ENCODE measurements around the gene DNAH17.

The DNAH17 gene

DNA sequence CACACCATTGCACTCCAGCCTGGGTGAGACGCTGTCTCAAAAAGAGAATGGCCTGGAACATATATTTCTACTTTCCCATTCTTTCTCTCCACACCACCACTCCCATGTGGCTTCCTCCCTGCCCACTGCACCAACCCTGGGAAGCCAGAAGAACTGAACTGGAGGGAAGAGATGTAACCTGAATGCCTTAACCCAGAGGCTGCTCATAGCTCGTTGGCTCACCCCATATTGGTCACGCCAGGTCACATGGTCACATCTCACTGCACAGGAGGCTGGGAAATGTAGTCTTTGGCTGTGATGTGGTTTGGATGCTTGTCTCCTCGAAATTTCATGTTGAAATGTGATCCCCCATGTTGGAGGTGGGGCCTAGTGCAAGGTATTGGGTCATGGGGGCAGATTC is 5.9 kb upstream of the DNAH17 start:
- TF ChIP-seq, protein P1, sequence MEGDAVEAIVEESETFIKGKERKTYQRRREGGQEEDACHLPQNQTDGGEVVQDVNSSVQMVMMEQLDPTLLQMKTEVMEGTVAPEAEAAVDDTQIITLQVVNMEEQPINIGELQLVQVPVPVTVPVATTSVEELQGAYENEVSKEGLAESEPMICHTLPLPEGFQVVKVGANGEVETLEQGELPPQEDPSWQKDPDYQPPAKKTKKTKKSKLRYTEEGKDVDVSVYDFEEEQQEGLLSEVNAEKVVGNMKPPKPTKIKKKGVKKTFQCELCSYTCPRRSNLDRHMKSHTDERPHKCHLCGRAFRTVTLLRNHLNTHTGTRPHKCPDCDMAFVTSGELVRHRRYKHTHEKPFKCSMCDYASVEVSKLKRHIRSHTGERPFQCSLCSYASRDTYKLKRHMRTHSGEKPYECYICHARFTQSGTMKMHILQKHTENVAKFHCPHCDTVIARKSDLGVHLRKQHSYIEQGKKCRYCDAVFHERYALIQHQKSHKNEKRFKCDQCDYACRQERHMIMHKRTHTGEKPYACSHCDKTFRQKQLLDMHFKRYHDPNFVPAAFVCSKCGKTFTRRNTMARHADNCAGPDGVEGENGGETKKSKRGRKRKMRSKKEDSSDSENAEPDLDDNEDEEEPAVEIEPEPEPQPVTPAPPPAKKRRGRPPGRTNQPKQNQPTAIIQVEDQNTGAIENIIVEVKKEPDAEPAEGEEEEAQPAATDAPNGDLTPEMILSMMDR (IDR thresholded peaks at IDR 0.05; ENCODE audit: low read depth, low read length, poor library complexity, severe bottlenecking): no peak
- no peak overlapping the region for H3K4me2 ChIP-seq (ENCODE audit: low read length)
- peaks cover 21% of the 10 kb centered on the region for H3K27me3 ChIP-seq (ENCODE audit: control insufficient read depth, low read length)
- no peak overlapping the region for H3K27ac ChIP-seq (ENCODE audit: low read depth, low read length)
- H3K9me3 ChIP-seq (ENCODE audit: control insufficient read depth, insufficient read depth, low read length): no peaks in the 10 kb centered on the region
- no peaks in the 10 kb centered on the region for H3K79me2 ChIP-seq (ENCODE audit: control insufficient read depth, low read length)
- H3F3A ChIP-seq (ENCODE audit: control insufficient read depth, insufficient read depth): no peaks in the 10 kb centered on the region
- H3K36me3 ChIP-seq (ENCODE audit: control insufficient read depth, low read length): no peaks in the 10 kb centered on the region
- no peak overlapping the region for H3K4me3 ChIP-seq (ENCODE audit: low read length)
- H3K4me1 ChIP-seq (ENCODE audit: control insufficient read depth, low read length): no peaks in the 10 kb centered on the region
- H4K20me1 ChIP-seq (ENCODE audit: control insufficient read depth, insufficient read depth, low read depth, low read length): no peaks in the 10 kb centered on the region
- no peaks in the 10 kb centered on the region for H3K9me2 ChIP-seq (replicated peaks; ENCODE audit: control insufficient read depth, low read length)

DNA sequence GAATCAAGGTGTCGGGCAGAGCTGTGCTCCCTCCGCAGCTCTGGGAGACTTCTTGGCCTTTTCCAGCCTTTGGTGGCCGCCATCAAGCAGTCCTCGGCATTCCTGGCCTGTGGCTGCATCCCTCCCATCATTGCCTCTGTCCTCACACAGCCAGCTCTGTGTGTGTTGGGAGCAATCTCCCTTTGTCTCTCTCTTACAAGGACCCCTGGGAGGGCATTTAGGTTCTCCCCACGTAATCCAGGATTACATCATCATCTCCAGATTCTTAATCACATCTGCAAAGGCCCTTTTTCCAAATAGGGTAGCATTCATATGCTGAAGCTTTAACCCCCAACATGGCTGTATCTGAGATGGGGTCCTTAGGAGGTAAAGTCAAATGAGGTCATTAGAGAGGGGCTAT is 4.1 kb upstream of the DNAH17 start:
- Histone ChIP-seq H3K4me2 (ENCODE audit: low read length) (no peak overlapping the region), H3K4me1 (ENCODE audit: control insufficient read depth, low read length) (peaks cover 5% of the 10 kb centered on the region; the same call in 1 of the 2 replicates), H3F3A (ENCODE audit: control insufficient read depth, insufficient read depth) (no peaks in the 10 kb centered on the region), H3K27ac (ENCODE audit: low read depth, low read length) (no peak overlapping the region), H3K27me3 (ENCODE audit: control insufficient read depth, low read length) (peaks cover 14% of the 10 kb centered on the region), H3K4me3 (ENCODE audit: low read length) (no peak overlapping the region), H3K79me2 (ENCODE audit: control insufficient read depth, low read length) (no peaks in the 10 kb centered on the region), H4K20me1 (ENCODE audit: control insufficient read depth, insufficient read depth, low read depth, low read length) (no peaks in the 10 kb centered on the region), H3K36me3 (ENCODE audit: control insufficient read depth, low read length) (no peaks in the 10 kb centered on the region), H3K9me2 (replicated peaks; ENCODE audit: control insufficient read depth, low read length) (no peaks in the 10 kb centered on the region), H3K9me3 (ENCODE audit: control insufficient read depth, insufficient read depth, low read length) (no peaks in the 10 kb centered on the region)
- TF ChIP-seq, protein P1 (IDR thresholded peaks at IDR 0.05; ENCODE audit: low read depth, low read length, poor library complexity, severe bottlenecking): no peak
- TF ChIP-seq EZH2phosphoT487 (IDR thresholded peaks at IDR 0.05; ENCODE audit: borderline replicate concordance, low read length): no peak

DNA sequence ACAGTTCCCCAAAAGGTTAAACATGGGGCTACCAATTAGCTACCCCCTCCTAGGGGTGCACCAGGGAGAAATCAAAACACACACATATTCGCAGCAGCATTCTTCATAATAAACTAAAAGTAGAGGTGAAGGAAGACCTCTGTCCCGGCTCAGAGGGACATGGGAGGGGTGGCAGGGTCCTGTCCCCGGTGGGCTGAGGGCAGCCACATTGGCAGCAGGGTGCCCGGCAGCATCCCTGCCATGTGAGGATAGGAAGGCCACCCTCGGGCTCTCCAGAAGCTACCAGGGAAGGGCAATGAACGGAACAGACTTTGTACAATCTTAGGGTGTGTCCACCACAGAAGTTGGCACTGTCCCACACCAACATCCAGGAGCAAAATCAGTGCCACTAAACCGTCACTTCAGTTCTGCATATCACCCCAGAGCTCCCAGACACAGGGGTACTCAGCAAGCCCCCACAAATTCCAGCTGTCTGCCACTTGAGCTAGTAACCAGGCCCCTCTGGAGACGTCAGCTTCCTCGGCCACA is 3.1 kb upstream of the DNAH17 start:
- Histone ChIP-seq H3K4me1 (ENCODE audit: control insufficient read depth, low read length) (peaks cover 5% of the 10 kb centered on the region; the same call in 1 of the 2 replicates), H3K36me3 (ENCODE audit: control insufficient read depth, low read length) (no peaks in the 10 kb centered on the region), H3K27ac (ENCODE audit: low read depth, low read length) (no peak overlapping the region), H3F3A (ENCODE audit: control insufficient read depth, insufficient read depth) (no peaks in the 10 kb centered on the region), H3K9me2 (replicated peaks; ENCODE audit: control insufficient read depth, low read length) (no peaks in the 10 kb centered on the region), H3K27me3 (ENCODE audit: control insufficient read depth, low read length) (peaks cover 7% of the 10 kb centered on the region), H3K4me2 (ENCODE audit: low read length) (no peak overlapping the region), H3K4me3 (ENCODE audit: low read length) (no peak overlapping the region), H3K9me3 (ENCODE audit: control insufficient read depth, insufficient read depth, low read length) (no peaks in the 10 kb centered on the region), H4K20me1 (ENCODE audit: control insufficient read depth, insufficient read depth, low read depth, low read length) (no peaks in the 10 kb centered on the region), H3K79me2 (ENCODE audit: control insufficient read depth, low read length) (no peaks in the 10 kb centered on the region)
- no peak for TF ChIP-seq EZH2phosphoT487 (IDR thresholded peaks at IDR 0.05; ENCODE audit: borderline replicate concordance, low read length)
- TF ChIP-seq, protein P1 (IDR thresholded peaks at IDR 0.05; ENCODE audit: low read depth, low read length, poor library complexity, severe bottlenecking): no peak

All from DOHH2 (cell line).